IPS-NIHi7 (cell line): Measurements from ENCODE around the gene RRAS2.

Experiments used
- DNase-seq: peaks from one replicate; pipeline ENCODE4 v3.0.0; 2012; ENCODE audit warnings: mixed read lengths; ENCODE audit errors: extremely low spot score

The RRAS2 gene

GRCh38 chr11:14336507-14337503, 22.2 kb downstream of the RRAS2 start:
- DNase-seq = no peak

GRCh38 chr11:14335712-14336111, 23.3 kb downstream of the RRAS2 start:
- no peak for DNase-seq

- DNase-seq = no peak
These were observed 24.1 kb downstream of the RRAS2 start for GRCh38 chr11:14334893-14335292.

- DNase-seq = no peak
These were observed 24.8 kb downstream of the RRAS2 start for GRCh38 chr11:14334192-14334591.

- DNase-seq = no peak
These were observed 27.4 kb downstream of the RRAS2 start for GRCh38 chr11:14331476-14332136.

GRCh38 chr11:14330881-14331280, 28.1 kb downstream of the RRAS2 start:
- DNase-seq = no peak

- no peak for DNase-seq
These were observed 29.3 kb downstream of the RRAS2 start for GRCh38 chr11:14329702-14330101.

GRCh38 chr11:14327116-14327515, 31.9 kb downstream of the RRAS2 start:
- DNase-seq = no peak

- no peak for DNase-seq
These were observed 35.8 kb downstream of the RRAS2 start for GRCh38 chr11:14323118-14323676.

- no peak for DNase-seq
These were observed 36.5 kb downstream of the RRAS2 start for GRCh38 chr11:14322510-14322909.

GRCh38 chr11:14320020-14320419, 39.0 kb downstream of the RRAS2 start:
- no peak for DNase-seq

GRCh38 chr11:14318581-14318981, 40.4 kb downstream of the RRAS2 start:
- DNase-seq = no peak

- DNase-seq = no peak
These were observed 41.2 kb downstream of the RRAS2 start for GRCh38 chr11:14317659-14318325.

GRCh38 chr11:14315130-14315529, 43.9 kb downstream of the RRAS2 start:
- DNase-seq = no peak

- DNase-seq = no peak
These were observed 44.9 kb downstream of the RRAS2 start for GRCh38 chr11:14314127-14314526.

GRCh38 chr11:14312736-14313438, 46.1 kb downstream of the RRAS2 start:
- DNase-seq = no peak

GRCh38 chr11:14310679-14311078, 48.3 kb downstream of the RRAS2 start:
- DNase-seq = no peak

- no peak for DNase-seq
These were observed 49.4 kb downstream of the RRAS2 start for GRCh38 chr11:14309425-14310192.

- DNase-seq = no peak
These were observed 50.0 kb downstream of the RRAS2 start for GRCh38 chr11:14308897-14309387.

- DNase-seq = peak; percentile 28
These were observed 50.7 kb downstream of the RRAS2 start for GRCh38 chr11:14308114-14308896.
